Calu3 (cell line): ENCODE measurements around the gene TGFB1I1. TPM values are rescaled to one million over a fixed set of nuclear protein-coding genes. Genes with fewer than 3 reads are reported as not detected.

Experiments used
- BruUV-seq: library from RNA; stranded (reverse); fragments of 400-500 nt; replicated peaks from 2 replicates; lab custom pipeline; 2021; lab: Mats Ljungman, UMichigan
- CTCF ChIA-PET: fragments of 300-600 bp; sonication (Branson Sonifier 250); formaldehyde crosslinking; loops from one replicate; lab custom pipeline; 2022; ENCODE audit warnings: antibody characterized with exemption; lab: Charles Lee
- DNase-seq: peaks from one replicate; pipeline ENCODE4 v3.0.0; 2022
- H3K27ac Mint-ChIP-seq: one replicate; pipeline ENCODE4 v1.8.0; 2022; ENCODE audit warnings: mixed read lengths; ENCODE audit not compliant: unreplicated experiment
- H3K27me3 Mint-ChIP-seq: one replicate; pipeline ENCODE4 v1.8.0; 2022; ENCODE audit warnings: mixed read lengths; ENCODE audit not compliant: unreplicated experiment
- H3K36me3 Mint-ChIP-seq: one replicate; pipeline ENCODE4 v1.8.0; 2022; ENCODE audit warnings: mild to moderate bottlenecking, moderate library complexity, mixed read lengths; ENCODE audit not compliant: insufficient read depth, unreplicated experiment
- H3K4me1 Mint-ChIP-seq: one replicate; pipeline ENCODE4 v1.8.0; 2022; ENCODE audit warnings: mild to moderate bottlenecking, low read depth, mixed read lengths; ENCODE audit not compliant: unreplicated experiment
- H3K4me3 Mint-ChIP-seq: one replicate; pipeline ENCODE4 v1.8.0; 2022; ENCODE audit warnings: mild to moderate bottlenecking, low read depth, moderate library complexity, mixed read lengths; ENCODE audit not compliant: unreplicated experiment
- H3K9me3 Mint-ChIP-seq: one replicate; pipeline ENCODE4 v1.8.0; 2022; ENCODE audit warnings: low read depth, mixed read lengths; ENCODE audit not compliant: unreplicated experiment
- CTCF ChIP-seq: fragments of 200-600 bp; IDR thresholded peaks from one replicate; pipeline ENCODE4 v1.8.0; 2022; ENCODE audit warnings: antibody characterized with exemption; ENCODE audit not compliant: unreplicated experiment
- intact Hi-C: fragments of 100-400 bp; cut with micrococcal nuclease; formaldehyde crosslinking; loops from one replicate; pipeline ENCODE4 v1.10.0; 2022; ENCODE audit not compliant: unreplicated experiment
- total RNA-seq: library from RNA; stranded (reverse); gene quantifications from 2 replicates; pipeline ENCODE4 v1.2.3, GENCODE V29; 2022

Gene TGFB1I1
- total RNA-seq, 1 experiment from 2014 or later: 18.7 TPM

DNA sequence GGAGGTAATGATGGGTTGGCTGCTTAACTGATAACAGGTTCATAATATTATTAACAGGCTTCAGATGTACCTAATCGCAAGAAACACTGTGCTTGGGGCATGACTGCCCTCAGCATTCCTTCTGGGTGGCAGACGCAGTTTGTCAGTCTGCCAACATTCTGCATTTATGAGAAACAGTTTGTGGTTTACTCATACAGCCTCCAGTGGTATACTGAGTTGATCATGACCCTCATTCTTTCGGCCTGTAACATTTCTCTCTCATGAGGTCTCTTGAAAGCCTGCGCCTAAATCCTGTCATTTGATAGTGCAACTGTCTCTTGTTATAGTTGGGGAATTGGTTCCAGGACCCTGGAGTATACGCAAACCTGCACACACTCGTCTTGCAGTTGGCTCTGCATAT is 41.2 kb downstream of the TGFB1I1 start:
- Mint-ChIP-seq H3K36me3 (peaks cover 14% of the 10 kb centered on the region), H3K27me3 (peaks cover 27% of the 10 kb centered on the region), H3K4me3 (no peak overlapping the region), H3K27ac (no peak overlapping the region), H3K9me3 (peaks cover 8% of the 10 kb centered on the region), H3K4me1 (peaks cover 9% of the 10 kb centered on the region)
- no peak for DNase-seq
- no peak for TF ChIP-seq CTCF
- CTCF ChIA-PET: interaction anchor here (0.7 kb wide), 1 partner anchor 158 kb away, joined by 4 read pairs; the partner anchor contains the start of gene ITGAX
- no TSS peak for BruUV-seq
- intact Hi-C loops: no loop called here

DNA sequence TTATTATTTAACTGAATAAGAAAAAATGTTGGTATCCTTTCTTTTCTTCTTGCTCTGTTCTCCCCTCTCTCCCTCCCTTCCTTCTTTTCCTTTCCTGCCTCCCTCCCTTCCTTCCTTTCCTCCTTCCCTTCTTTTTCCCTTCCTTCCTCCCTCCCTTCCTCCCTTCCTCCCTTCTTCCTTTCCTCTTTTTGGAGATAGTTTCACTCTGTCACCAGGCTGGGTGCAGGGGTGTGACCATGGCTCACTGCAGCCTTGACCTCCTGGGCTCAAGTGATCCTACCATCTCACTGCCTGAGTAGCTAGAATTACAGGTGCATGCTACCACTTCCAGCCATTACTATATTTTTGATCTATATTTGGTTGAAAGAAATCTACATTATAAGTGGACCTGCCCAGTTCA is 41.9 kb downstream of the TGFB1I1 start:
- intact Hi-C loops: no loop called here
- peaks cover 8% of the 10 kb centered on the region for H3K9me3 Mint-ChIP-seq
- H3K36me3 Mint-ChIP-seq: peaks cover 6% of the 10 kb centered on the region
- no TSS peak for BruUV-seq
- TF ChIP-seq CTCF: no peak
- H3K27me3 Mint-ChIP-seq: peaks cover 27% of the 10 kb centered on the region
- CTCF ChIA-PET: interaction anchor here (0.7 kb wide), 1 partner anchor 159 kb away, joined by 4 read pairs; the partner anchor contains the start of gene ITGAX
- H3K27ac Mint-ChIP-seq: no peak overlapping the region
- H3K4me3 Mint-ChIP-seq: no peak overlapping the region
- DNase-seq: no peak
- H3K4me1 Mint-ChIP-seq: peaks cover 9% of the 10 kb centered on the region

- intact Hi-C loops: no loop called here
- H3K36me3 Mint-ChIP-seq: no peaks in the 10 kb centered on the region
- DNase-seq: no peak
- H3K27ac Mint-ChIP-seq: no peak overlapping the region
- no TSS peak for BruUV-seq
- peaks cover 4% of the 10 kb centered on the region for H3K4me1 Mint-ChIP-seq
- CTCF ChIA-PET: no interaction called here
- TF ChIP-seq CTCF: no peak
- H3K9me3 Mint-ChIP-seq: peaks cover 8% of the 10 kb centered on the region
- H3K4me3 Mint-ChIP-seq: no peak overlapping the region
- peaks cover 35% of the 10 kb centered on the region for H3K27me3 Mint-ChIP-seq
Measured at GRCh38 chr16:31517800-31518402, 45.9 kb downstream of the TGFB1I1 start.

- CTCF ChIA-PET: interaction anchor here (0.6 to 0.7 kb wide), 2 partner anchors 12 to 69 kb away, joined by 3 read pairs; partner anchors contain the start of gene RUSF1
- Mint-ChIP-seq H3K9me3 (peaks cover 8% of the 10 kb centered on the region), H3K4me1 (no peaks in the 10 kb centered on the region), H3K27ac (no peak overlapping the region), H3K27me3 (peaks cover 28% of the 10 kb centered on the region), H3K4me3 (no peak overlapping the region), H3K36me3 (no peaks in the 10 kb centered on the region)
- DNase-seq: no peak
- no TSS peak for BruUV-seq
- no peak for TF ChIP-seq CTCF
- intact Hi-C loops: no loop called here
Measured at GRCh38 chr16:31519759-31520431, 47.9 kb downstream of the TGFB1I1 start.
